RCC 7860 (cell line): ENCODE data around the gene THRB.
A peak's percentile ranks its signal among the peaks of the same experiment; 100 is the strongest.

Source experiments
- DNase-seq: peaks from one replicate; pipeline ENCODE4 v3.0.0-alpha.2; 2015; ENCODE audit warnings: low spot score
- FAIRE-seq: peaks from 2 replicates; lab custom pipeline; 2012; peaks lifted over from hg19 to GRCh38; lab: Jason Lieb, UNC

THRB gene

GRCh38 chr3:24288496-24289236 lies 206.0 kb downstream of the THRB start:
- FAIRE-seq (no peak), DNase-seq (no peak)

GRCh38 chr3:24287755-24288450 lies 206.7 kb downstream of the THRB start:
- no peak for DNase-seq
- no peak for FAIRE-seq

GRCh38 chr3:24286405-24286804 lies 208.2 kb downstream of the THRB start:
- FAIRE-seq (no peak), DNase-seq (no peak)

GRCh38 chr3:24278543-24278942 lies 216.1 kb downstream of the THRB start:
- DNase-seq (no peak), FAIRE-seq (no peak)

GRCh38 chr3:24273491-24273890 lies 221.2 kb downstream of the THRB start:
- no peak for FAIRE-seq
- DNase-seq: no peak

- DNase-seq: no peak
- no peak for FAIRE-seq
These were observed 221.8 kb downstream of the THRB start for GRCh38 chr3:24272875-24273274.

- FAIRE-seq (peak; percentile 14), DNase-seq (peak; percentile 14)
These were observed 222.2 kb downstream of the THRB start for GRCh38 chr3:24272408-24272807.

GRCh38 chr3:24271228-24271627 lies 223.4 kb downstream of the THRB start:
- no peak for FAIRE-seq
- DNase-seq: no peak

GRCh38 chr3:24270744-24271143 lies 223.9 kb downstream of the THRB start:
- FAIRE-seq: no peak
- DNase-seq: no peak

- FAIRE-seq (peak; percentile 74), DNase-seq (peak; percentile 10)
These were observed 224.4 kb downstream of the THRB start for GRCh38 chr3:24270204-24270691.

GRCh38 chr3:24264748-24265158 lies 229.9 kb downstream of the THRB start:
- FAIRE-seq: peak; percentile 16
- no peak for DNase-seq

- FAIRE-seq (no peak), DNase-seq (no peak)
These were observed 230.6 kb downstream of the THRB start for GRCh38 chr3:24264011-24264410.

GRCh38 chr3:24263069-24263668 lies 231.5 kb downstream of the THRB start:
- DNase-seq: no peak
- no peak for FAIRE-seq

GRCh38 chr3:24261521-24261920 lies 233.1 kb downstream of the THRB start:
- no peak for FAIRE-seq
- no peak for DNase-seq

- DNase-seq (peak; percentile 29), FAIRE-seq (no peak)
These were observed 234.6 kb downstream of the THRB start for GRCh38 chr3:24259901-24260512.

GRCh38 chr3:24258727-24259600 lies 235.7 kb downstream of the THRB start:
- no peak for FAIRE-seq
- DNase-seq: no peak

GRCh38 chr3:24258260-24258659 lies 236.4 kb downstream of the THRB start:
- FAIRE-seq: no peak
- no peak for DNase-seq

- no peak for DNase-seq
- no peak for FAIRE-seq
These were observed 239.2 kb downstream of the THRB start for GRCh38 chr3:24255414-24255813.

- DNase-seq: peak; percentile 93
- FAIRE-seq: peak; percentile 96
These were observed 240.0 kb downstream of the THRB start for GRCh38 chr3:24254649-24255048.

GRCh38 chr3:24253336-24253735 lies 241.3 kb downstream of the THRB start:
- DNase-seq (no peak), FAIRE-seq (no peak)
